Measurements from ENCODE around the gene OSBPL6. TPM values are rescaled to one million over a fixed set of nuclear protein-coding genes. Genes with fewer than 3 reads are reported as not detected.

Gene OSBPL6
- total RNA-seq, 4 donors from 2014 or later = 1.8 to 3.3 (median 2.3) TPM

GRCh38 chr2:178328037-178328436 lies 133.7 kb downstream of the OSBPL6 start:
- Histone ChIP-seq H3K9me3 (no peaks in the 10 kb centered on the region), H3K27me3 (no peaks in the 10 kb centered on the region), H3K27ac (replicated peaks in 1 of 4) (no peak overlapping the region), H3K4me1 (no peaks in the 10 kb centered on the region), H3K4me3 (no peak overlapping the region), H3K36me3 (peaks cover 0 to 4% (median 0%) of the 10 kb centered on the region in 4 donors)
- WGBS = 84% methylated on average over 1 of the region's 1 CpG
- no peak for DNase-seq (ENCODE audit: extremely low spot score)
- intact Hi-C loops (cut with DNase I) = no loop called here
- TF ChIP-seq EP300 (IDR thresholded peaks at IDR 0.05) = no peak
- TF ChIP-seq, protein P1, sequence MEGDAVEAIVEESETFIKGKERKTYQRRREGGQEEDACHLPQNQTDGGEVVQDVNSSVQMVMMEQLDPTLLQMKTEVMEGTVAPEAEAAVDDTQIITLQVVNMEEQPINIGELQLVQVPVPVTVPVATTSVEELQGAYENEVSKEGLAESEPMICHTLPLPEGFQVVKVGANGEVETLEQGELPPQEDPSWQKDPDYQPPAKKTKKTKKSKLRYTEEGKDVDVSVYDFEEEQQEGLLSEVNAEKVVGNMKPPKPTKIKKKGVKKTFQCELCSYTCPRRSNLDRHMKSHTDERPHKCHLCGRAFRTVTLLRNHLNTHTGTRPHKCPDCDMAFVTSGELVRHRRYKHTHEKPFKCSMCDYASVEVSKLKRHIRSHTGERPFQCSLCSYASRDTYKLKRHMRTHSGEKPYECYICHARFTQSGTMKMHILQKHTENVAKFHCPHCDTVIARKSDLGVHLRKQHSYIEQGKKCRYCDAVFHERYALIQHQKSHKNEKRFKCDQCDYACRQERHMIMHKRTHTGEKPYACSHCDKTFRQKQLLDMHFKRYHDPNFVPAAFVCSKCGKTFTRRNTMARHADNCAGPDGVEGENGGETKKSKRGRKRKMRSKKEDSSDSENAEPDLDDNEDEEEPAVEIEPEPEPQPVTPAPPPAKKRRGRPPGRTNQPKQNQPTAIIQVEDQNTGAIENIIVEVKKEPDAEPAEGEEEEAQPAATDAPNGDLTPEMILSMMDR (IDR thresholded peaks at IDR 0.05) = no peak
- no peak for TF ChIP-seq POLR2A (IDR thresholded peaks at IDR 0.05; ENCODE audit: low read depth)
- TF ChIP-seq POLR2AphosphoS5 (IDR thresholded peaks at IDR 0.05) = no peak

- intact Hi-C loops (cut with DNase I) = no loop called here
- 78% methylated on average over 8 of the region's 8 CpGs for WGBS
Observed at GRCh38 chr2:178330175-178331017, 136.1 kb downstream of the OSBPL6 start.

DNA sequence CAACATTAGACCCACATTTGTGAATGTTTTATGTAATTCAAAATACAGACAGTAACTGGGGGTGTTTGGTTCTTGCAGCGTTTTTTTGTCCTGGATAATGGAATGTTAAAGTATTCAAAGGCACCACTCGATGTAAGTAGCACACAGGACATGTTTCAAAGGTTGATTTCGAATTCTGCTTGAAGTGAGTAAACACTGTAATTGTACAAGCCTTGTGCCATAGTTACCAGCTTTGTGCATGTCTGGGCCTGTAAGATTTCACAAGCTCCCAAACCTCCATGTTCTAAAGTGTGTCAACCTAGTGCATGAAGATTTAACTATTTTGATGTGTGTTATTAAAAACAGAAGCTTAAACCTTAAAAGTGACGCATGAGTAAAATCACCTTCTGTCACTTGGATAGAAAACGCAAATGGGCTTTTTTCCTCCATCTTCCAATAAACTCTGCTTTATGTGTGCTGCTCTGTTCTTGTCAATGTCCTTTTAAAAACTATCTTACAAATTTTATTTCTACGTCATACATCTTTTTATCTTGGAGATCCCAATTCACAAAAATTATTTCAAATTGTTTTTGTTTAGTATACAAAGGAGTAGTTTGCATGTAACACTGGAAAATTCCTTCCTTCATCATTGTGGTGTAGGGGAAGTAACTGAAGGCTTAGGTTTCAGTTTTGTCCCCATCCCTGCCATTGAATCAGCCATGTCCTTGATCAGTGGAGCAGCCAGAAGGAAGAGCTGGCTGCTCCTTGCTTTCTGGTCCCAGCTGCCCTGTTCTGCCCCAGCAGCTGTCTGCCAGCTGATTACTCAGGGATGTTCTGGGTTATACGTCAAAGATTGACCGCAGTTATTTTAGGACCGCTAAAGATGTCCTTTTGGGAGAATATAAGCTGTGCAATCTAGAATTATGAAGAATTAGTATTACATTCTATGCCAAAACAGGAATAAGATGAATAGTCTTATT lies 137.4 kb downstream of the OSBPL6 start:
- WGBS = 88% methylated on average over 9 of the region's 9 CpGs
- H3K4me3 ChIP-seq = no peak overlapping the region
- no peaks in the 10 kb centered on the region for H3K9me3 ChIP-seq
- TF ChIP-seq POLR2AphosphoS5 (IDR thresholded peaks at IDR 0.05) (no peak), EP300 (IDR thresholded peaks at IDR 0.05) (no peak), POLR2A (IDR thresholded peaks at IDR 0.05; ENCODE audit: low read depth) (no peak)
- TF ChIP-seq, protein P1 (IDR thresholded peaks at IDR 0.05) = no peak
- intact Hi-C loops (cut with DNase I) = no loop called here
- H3K27me3 ChIP-seq = no peaks in the 10 kb centered on the region
- H3K27ac ChIP-seq (replicated peaks in 1 of 4) = no peak overlapping the region
- DNase-seq (ENCODE audit: extremely low spot score) = no peak
- no peaks in the 10 kb centered on the region for H3K4me1 ChIP-seq
- H3K36me3 ChIP-seq = peaks cover 0 to 12% (median 2%) of the 10 kb centered on the region in 4 donors

More at GRCh38 chr2:178330175-178331017, 136.1 kb downstream of the OSBPL6 start:
- Histone ChIP-seq H3K27ac (replicated peaks in 1 of 4) (no peak overlapping the region), H3K4me1 (no peaks in the 10 kb centered on the region), H3K4me3 (no peak overlapping the region), H3K27me3 (no peaks in the 10 kb centered on the region), H3K36me3 (peaks cover 0 to 5% (median 0%) of the 10 kb centered on the region in 4 donors), H3K9me3 (no peaks in the 10 kb centered on the region)
- TF ChIP-seq EP300 (IDR thresholded peaks at IDR 0.05) (no peak), POLR2A (IDR thresholded peaks at IDR 0.05; ENCODE audit: low read depth) (no peak), POLR2AphosphoS5 (IDR thresholded peaks at IDR 0.05) (no peak)
- TF ChIP-seq, protein P1 (IDR thresholded peaks at IDR 0.05) = no peak
- no peak for DNase-seq (ENCODE audit: extremely low spot score)

- Histone ChIP-seq H3K27me3 (no peaks in the 10 kb centered on the region), H3K9me3 (no peaks in the 10 kb centered on the region), H3K27ac (replicated peaks in 1 of 4) (no peak overlapping the region), H3K36me3 (peaks cover 0 to 15% (median 3%) of the 10 kb centered on the region in 4 donors), H3K4me3 (no peak overlapping the region), H3K4me1 (no peaks in the 10 kb centered on the region)
- TF ChIP-seq EP300 (IDR thresholded peaks at IDR 0.05) (no peak), POLR2AphosphoS5 (IDR thresholded peaks at IDR 0.05) (no peak), POLR2A (IDR thresholded peaks at IDR 0.05; ENCODE audit: low read depth) (no peak)
- TF ChIP-seq, protein P1 (IDR thresholded peaks at IDR 0.05) = no peak
- intact Hi-C loops (cut with DNase I) = no loop called here
- WGBS = 64% methylated on average over 3 of the region's 3 CpGs
- DNase-seq (ENCODE audit: extremely low spot score) = no peak
Observed at GRCh38 chr2:178333851-178334250, 139.5 kb downstream of the OSBPL6 start.
